Spleen (tissue), 11 donors: ENCODE measurements around the gene PEPD. TPM values are rescaled to one million over a fixed set of nuclear protein-coding genes. Genes with fewer than 3 reads are reported as not detected.

Experiments used
- DNase-seq: peaks from one replicate; pipeline ENCODE4 v3.0.0-alpha.2; 2020
- H3K27ac ChIP-seq, 8 donors: fragments of 200-600 bp; sonication (generic) in 7 of 8; 1 replicate in 4 of 8; 2 replicates in 4 of 8; pipeline versions ENCODE4 v1.5.0 to v1.8.0; 2016 to 2021; ENCODE audit warnings: inconsistent platforms in 4 of 8, mild to moderate bottlenecking in 4 of 8, moderate library complexity in 1 of 8
- H3K27me3 ChIP-seq, 7 donors: fragments of 200-600 bp; sonication (generic) in 6 of 7; replicated peaks in 1 of 7; 1 replicate in 4 of 7; 2 replicates in 3 of 7; pipeline versions ENCODE4 v1.5.0 to v1.8.0; 2016 to 2021; ENCODE audit warnings: inconsistent platforms in 3 of 7, mild to moderate bottlenecking in 1 of 7
- H3K36me3 ChIP-seq, 6 donors: fragments of 200-600 bp; sonication (generic) in 5 of 6; 1 replicate in 4 of 6; 2 replicates in 2 of 6; pipeline versions ENCODE4 v1.5.0 to v1.8.0; 2016 to 2021; ENCODE audit warnings: inconsistent platforms in 2 of 6
- H3K4me1 ChIP-seq, 6 donors: fragments of 200-600 bp; sonication (generic) in 5 of 6; 1 replicate in 3 of 6; 2 replicates in 3 of 6; pipeline versions ENCODE4 v1.5.0 to v1.8.0; 2016 to 2021; ENCODE audit warnings: inconsistent platforms in 3 of 6
- H3K4me3 ChIP-seq, 8 donors: fragments of 200-600 bp; sonication (generic) in 7 of 8; 1 replicate in 4 of 8; 2 replicates in 4 of 8; pipeline versions ENCODE4 v1.5.0 to v1.8.0; 2016 to 2021; ENCODE audit warnings: inconsistent platforms in 4 of 8, mild to moderate bottlenecking in 4 of 8, moderate library complexity in 2 of 8
- H3K9me3 ChIP-seq, 8 donors: fragments of 200-600 bp; sonication (generic) in 7 of 8; 1 replicate in 4 of 8; 2 replicates in 4 of 8; pipeline versions ENCODE4 v1.5.0 to v1.8.0; 2016 to 2021; ENCODE audit warnings: inconsistent platforms in 4 of 8
- POLR2A ChIP-seq, 3 donors: fragments of 450-650 bp; IDR thresholded peaks; one replicate each; pipeline ENCODE4 v1.5.1; 2017; ENCODE audit warnings: antibody characterized with exemption in 3 of 3, mild to moderate bottlenecking in 1 of 3
- POLR2AphosphoS5 ChIP-seq, 3 donors: sonication (generic); formaldehyde crosslinking; IDR thresholded peaks; one replicate each; pipeline ENCODE4 v1.5.1; 2017; ENCODE audit warnings: antibody characterized with exemption in 3 of 3
- WGBS, 5 donors: extraction: QIAGEN DNeasy Blood & Tissue Kit in 3 of 5; methylation state at CpG; one replicate each; pipeline versions ENCODE4 v1.1.5 to v1.1.7; 2013 to 2018; 5-methylcytosine and 5-hydroxymethylcytosine counted together
- intact Hi-C: fragments of 100-400 bp; cut with DNase I; formaldehyde crosslinking; loops from one replicate; pipeline ENCODE4 v1.15.0; 2023; ENCODE audit warnings: low total_unique reads
- polyA plus RNA-seq, 3 donors: library from polyadenylated mRNA; stranded (reverse); fragments of 200-250 nt; gene quantifications; one replicate each; pipeline ENCODE4 v1.2.1, GENCODE V29; 2013
- total RNA-seq, 7 donors: library from RNA; depleted of rRNA in 3 of 7; stranded (reverse); fragments of >200 nt in 3 of 7; fragmentation: NEBNext Ultra II Directional in 4 of 7; extraction: Animal tissue kit (Norgen Biotek cat#: 25700) in 4 of 7; gene quantifications; one replicate each; pipeline versions ENCODE4 v1.1.0 to v1.2.1, GENCODE V29; 2016 to 2021
- TF ChIP-seq, protein P1 (sequence below), 11 experiments: fragments of 200-600 bp in 7 of 11; fragments of 450-650 bp in 4 of 11; sonication (generic) in 4 of 11; IDR thresholded peaks in 8 of 11; conservative IDR thresholded peaks in 3 of 11; 1 replicate in 7 of 11; 2 replicates in 4 of 11; pipeline versions ENCODE4 v1.4.0 to v1.8.0; 2016 to 2021; ENCODE audit warnings: antibody characterized with exemption in 11 of 11, inconsistent platforms in 4 of 11, mild to moderate bottlenecking in 1 of 11
- donor health status: healthy with polysubstance abuse.
- donor health status: DM: no; HTN: no; CAD: no; lungs with moderate emphysema.
- donor health status: DM: no; HTN: no; CAD: no.
- donor health status: Bipolar disorder and iron deficiency.
- donor health status: healthy.
- donor health status: DM: no; HTN: no; CAD: no.
- donor health status: DM: yes; HTN: yes; CAD: no.

Gene PEPD
- total and polyA plus RNA-seq, 10 donors, result 38.4 to 98.3 (median 69.8) TPM

- Histone ChIP-seq H3K4me1 (no peaks in the 10 kb centered on the region), H3K4me3 (no peak overlapping the region), H3K9me3 (peaks cover 0 to 4% (median 0%) of the 10 kb centered on the region in 8 donors), H3K27me3 (peaks cover 0 to 57% (median 0%) of the 10 kb centered on the region in 7 donors), H3K36me3 (no peaks in the 10 kb centered on the region), H3K27ac (no peak overlapping the region)
- TF ChIP-seq POLR2AphosphoS5 (IDR thresholded peaks at IDR 0.05), result no peak
- WGBS, 5 donors, result 60 to 67% (median 65%) methylated on average over 8 of the region's 8 CpGs
- no peak for DNase-seq
- intact Hi-C loops, result no loop called here
Observed at GRCh38 chr19:33535226-33535625, 13.6 kb upstream of the PEPD start.

- H3K27me3 ChIP-seq, result peaks cover 0 to 64% (median 4%) of the 10 kb centered on the region in 7 donors
- no peak for DNase-seq
- H3K4me3 ChIP-seq, result no peak overlapping the region
- 20 to 37% (median 31%) methylated on average over 5 to 6 of the region's 6 CpGs for WGBS, 5 donors
- TF ChIP-seq POLR2A (IDR thresholded peaks at IDR 0.05) (no peak), POLR2AphosphoS5 (IDR thresholded peaks at IDR 0.05) (no peak)
- TF ChIP-seq, protein P1, sequence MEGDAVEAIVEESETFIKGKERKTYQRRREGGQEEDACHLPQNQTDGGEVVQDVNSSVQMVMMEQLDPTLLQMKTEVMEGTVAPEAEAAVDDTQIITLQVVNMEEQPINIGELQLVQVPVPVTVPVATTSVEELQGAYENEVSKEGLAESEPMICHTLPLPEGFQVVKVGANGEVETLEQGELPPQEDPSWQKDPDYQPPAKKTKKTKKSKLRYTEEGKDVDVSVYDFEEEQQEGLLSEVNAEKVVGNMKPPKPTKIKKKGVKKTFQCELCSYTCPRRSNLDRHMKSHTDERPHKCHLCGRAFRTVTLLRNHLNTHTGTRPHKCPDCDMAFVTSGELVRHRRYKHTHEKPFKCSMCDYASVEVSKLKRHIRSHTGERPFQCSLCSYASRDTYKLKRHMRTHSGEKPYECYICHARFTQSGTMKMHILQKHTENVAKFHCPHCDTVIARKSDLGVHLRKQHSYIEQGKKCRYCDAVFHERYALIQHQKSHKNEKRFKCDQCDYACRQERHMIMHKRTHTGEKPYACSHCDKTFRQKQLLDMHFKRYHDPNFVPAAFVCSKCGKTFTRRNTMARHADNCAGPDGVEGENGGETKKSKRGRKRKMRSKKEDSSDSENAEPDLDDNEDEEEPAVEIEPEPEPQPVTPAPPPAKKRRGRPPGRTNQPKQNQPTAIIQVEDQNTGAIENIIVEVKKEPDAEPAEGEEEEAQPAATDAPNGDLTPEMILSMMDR (IDR thresholded peaks at IDR 0.05 in 8 of 11, conservative IDR thresholded peaks at IDR 0.05 in 3 of 11), result no peak
- peaks cover 0 to 4% (median 0%) of the 10 kb centered on the region in 8 donors for H3K9me3 ChIP-seq
- no peaks in the 10 kb centered on the region for H3K4me1 ChIP-seq
- no peak overlapping the region for H3K27ac ChIP-seq
- H3K36me3 ChIP-seq, result no peaks in the 10 kb centered on the region
- intact Hi-C loops, result no loop called here
Observed at GRCh38 chr19:33532859-33533460, 11.4 kb upstream of the PEPD start.

DNA sequence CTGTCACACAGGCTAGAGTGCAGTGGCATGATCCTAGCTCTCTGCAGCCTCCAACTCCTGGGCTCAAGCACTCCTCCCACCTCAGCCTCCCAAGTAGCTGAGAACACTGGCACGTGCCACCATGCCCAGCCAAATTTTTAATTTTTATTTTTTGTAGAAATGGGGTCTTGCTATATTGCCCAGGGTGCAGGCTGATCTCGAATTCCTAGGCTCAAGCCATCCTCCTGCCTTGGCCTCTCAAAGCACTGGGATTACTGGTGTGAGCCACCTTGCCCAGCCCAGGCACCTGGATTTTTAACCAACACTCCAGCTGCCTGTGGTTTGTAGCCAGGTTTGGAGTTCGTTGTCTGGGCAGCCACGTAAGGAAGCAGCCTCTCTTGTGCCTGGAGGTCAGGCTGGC is 9.3 kb upstream of the PEPD start:
- Histone ChIP-seq H3K4me3 (no peak overlapping the region), H3K4me1 (no peaks in the 10 kb centered on the region), H3K36me3 (no peaks in the 10 kb centered on the region), H3K9me3 (no peaks in the 10 kb centered on the region), H3K27ac (no peak overlapping the region), H3K27me3 (peaks cover 0 to 76% (median 4%) of the 10 kb centered on the region in 7 donors)
- intact Hi-C loops, result no loop called here
- WGBS, 5 donors, result 48 to 79% (median 72%) methylated on average over 4 of the region's 4 CpGs
- DNase-seq, result no peak
- TF ChIP-seq, protein P1 (IDR thresholded peaks at IDR 0.05 in 8 of 11, conservative IDR thresholded peaks at IDR 0.05 in 3 of 11), result no peak
- TF ChIP-seq POLR2A (IDR thresholded peaks at IDR 0.05) (no peak), POLR2AphosphoS5 (IDR thresholded peaks at IDR 0.05) (no peak)

- 57 to 76% (median 64%) methylated on average over 3 of the region's 3 CpGs for WGBS, 5 donors
- intact Hi-C loops, result no loop called here
- Histone ChIP-seq H3K27me3 (peaks cover 0 to 73% (median 4%) of the 10 kb centered on the region in 7 donors), H3K27ac (no peak overlapping the region), H3K9me3 (no peaks in the 10 kb centered on the region), H3K4me3 (no peak overlapping the region), H3K36me3 (no peaks in the 10 kb centered on the region), H3K4me1 (no peaks in the 10 kb centered on the region)
- TF ChIP-seq, protein P1 (IDR thresholded peaks at IDR 0.05 in 8 of 11, conservative IDR thresholded peaks at IDR 0.05 in 3 of 11), result no peak
- no peak for TF ChIP-seq POLR2AphosphoS5 (IDR thresholded peaks at IDR 0.05)
- TF ChIP-seq POLR2A (IDR thresholded peaks at IDR 0.05), result no peak
- DNase-seq, result no peak
Observed at GRCh38 chr19:33530296-33530695, 8.7 kb upstream of the PEPD start.
